ENCODE results near the gene FTO.

The FTO gene

GRCh38 chr16:53732296-53732929 is 28.5 kb downstream of the FTO start:
- Mint-ChIP-seq H3K27ac (no peak overlapping the region), H3K27me3 (no peaks in the 10 kb centered on the region), H3K9me3 (peaks cover 4% of the 10 kb centered on the region), H3K36me3 (peaks cover 6% of the 10 kb centered on the region), H3K4me3 (no peak overlapping the region), H3K4me1 (peaks cover 54% of the 10 kb centered on the region)

DNA sequence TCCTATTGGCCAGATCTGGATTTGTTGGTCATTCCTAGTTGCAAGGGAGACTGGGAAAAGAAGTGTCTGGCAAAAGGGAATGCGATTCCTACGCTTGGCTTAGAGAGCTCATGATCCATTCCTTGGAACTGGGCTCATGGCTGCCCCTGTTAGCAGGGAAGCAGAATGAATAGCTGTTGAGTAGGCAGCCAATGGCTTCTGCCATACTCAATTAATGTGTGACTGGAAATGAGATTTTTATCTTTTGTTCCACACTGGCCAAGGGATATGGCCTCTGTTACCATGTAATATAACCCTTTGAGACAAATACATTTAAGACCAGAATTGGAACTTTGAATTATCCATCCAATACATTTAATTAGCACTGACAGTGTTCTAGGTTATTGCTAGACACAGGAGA is 31.0 kb downstream of the FTO start:
- no peak overlapping the region for H3K27ac Mint-ChIP-seq
- H3K9me3 Mint-ChIP-seq, result no peaks in the 10 kb centered on the region
- H3K27me3 Mint-ChIP-seq, result no peaks in the 10 kb centered on the region
- no peak overlapping the region for H3K4me3 Mint-ChIP-seq
- peaks cover 49% of the 10 kb centered on the region for H3K4me1 Mint-ChIP-seq
- H3K36me3 Mint-ChIP-seq, result no peaks in the 10 kb centered on the region

- Mint-ChIP-seq H3K4me3 (no peak overlapping the region), H3K27ac (no peak overlapping the region), H3K4me1 (peaks cover 47% of the 10 kb centered on the region), H3K9me3 (no peaks in the 10 kb centered on the region), H3K27me3 (no peaks in the 10 kb centered on the region), H3K36me3 (no peaks in the 10 kb centered on the region)
Observed at GRCh38 chr16:53736297-53736696, 32.3 kb downstream of the FTO start.

DNA sequence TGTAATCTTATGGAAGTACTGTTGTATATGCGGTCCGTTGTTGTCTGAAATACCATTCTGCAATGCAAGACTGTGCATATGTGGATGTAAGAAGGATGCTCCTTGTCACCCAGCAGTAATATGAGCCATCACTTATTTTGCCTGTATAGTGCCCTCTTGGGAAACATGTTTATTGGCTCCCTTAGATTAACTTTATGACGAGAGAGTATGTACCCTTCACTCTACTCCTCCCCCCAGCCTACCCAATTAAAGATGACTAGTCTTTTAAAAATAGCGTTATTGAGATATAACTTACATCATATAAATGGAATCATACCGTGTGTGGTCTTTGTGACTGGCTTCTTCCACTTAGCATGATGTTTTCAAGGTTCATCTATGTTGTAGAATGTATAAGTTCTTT is 33.6 kb downstream of the FTO start:
- H3K9me3 Mint-ChIP-seq, result no peaks in the 10 kb centered on the region
- no peaks in the 10 kb centered on the region for H3K27me3 Mint-ChIP-seq
- no peak overlapping the region for H3K27ac Mint-ChIP-seq
- H3K36me3 Mint-ChIP-seq, result no peaks in the 10 kb centered on the region
- H3K4me3 Mint-ChIP-seq, result no peak overlapping the region
- peaks cover 46% of the 10 kb centered on the region for H3K4me1 Mint-ChIP-seq

DNA sequence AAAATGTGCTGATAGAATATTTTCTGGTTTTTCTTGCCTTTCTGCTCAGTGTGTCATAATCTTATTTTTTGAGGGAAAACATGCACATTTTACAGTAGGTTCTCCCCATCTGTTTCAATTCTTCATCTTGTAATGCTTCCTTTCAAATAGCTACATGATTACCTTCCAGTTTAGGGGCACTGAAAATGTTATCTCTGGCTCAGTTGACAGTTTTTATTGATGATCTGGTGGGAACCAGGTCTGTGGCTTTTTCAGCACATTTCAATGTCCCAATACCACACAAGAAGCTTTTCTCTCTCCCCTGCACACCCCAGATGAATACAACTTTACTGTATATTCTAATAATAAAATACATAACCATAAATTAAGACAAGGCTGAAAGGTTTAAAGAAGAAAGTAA is 36.5 kb downstream of the FTO start:
- no peaks in the 10 kb centered on the region for H3K36me3 Mint-ChIP-seq
- H3K9me3 Mint-ChIP-seq, result no peaks in the 10 kb centered on the region
- H3K4me1 Mint-ChIP-seq, result peaks cover 53% of the 10 kb centered on the region
- H3K27me3 Mint-ChIP-seq, result no peaks in the 10 kb centered on the region
- H3K27ac Mint-ChIP-seq, result no peak overlapping the region
- H3K4me3 Mint-ChIP-seq, result no peak overlapping the region

DNA sequence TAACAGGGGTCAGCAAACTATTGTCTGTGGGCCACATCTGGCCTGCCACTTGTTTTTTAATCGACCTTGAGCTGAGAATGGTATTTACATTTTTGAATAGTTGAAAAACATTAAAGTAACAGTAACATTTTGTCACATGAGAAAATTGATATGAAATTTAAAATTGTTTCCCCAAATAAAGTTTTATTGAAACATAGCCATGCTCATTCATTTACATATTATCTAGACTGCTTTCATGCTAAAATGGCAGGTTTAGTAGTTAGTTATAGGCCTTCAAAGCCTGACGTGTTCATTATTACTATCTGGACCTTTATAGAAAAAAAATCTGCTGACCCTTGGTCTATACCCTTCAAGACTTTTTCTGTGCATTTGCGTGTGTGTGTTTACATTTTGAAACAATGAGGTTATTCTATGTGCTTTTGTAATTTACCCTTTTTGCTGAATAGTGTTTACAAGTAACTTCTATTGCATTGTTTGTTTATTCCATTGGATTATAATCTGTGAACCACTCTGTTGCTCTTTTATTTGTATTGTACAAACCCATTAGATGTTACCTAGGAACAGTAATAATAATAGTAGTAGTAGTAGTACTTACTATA is 37.1 kb downstream of the FTO start:
- peaks cover 54% of the 10 kb centered on the region for H3K4me1 Mint-ChIP-seq
- H3K4me3 Mint-ChIP-seq, result no peak overlapping the region
- no peaks in the 10 kb centered on the region for H3K9me3 Mint-ChIP-seq
- no peak overlapping the region for H3K27ac Mint-ChIP-seq
- H3K27me3 Mint-ChIP-seq, result no peaks in the 10 kb centered on the region
- no peaks in the 10 kb centered on the region for H3K36me3 Mint-ChIP-seq

DNA sequence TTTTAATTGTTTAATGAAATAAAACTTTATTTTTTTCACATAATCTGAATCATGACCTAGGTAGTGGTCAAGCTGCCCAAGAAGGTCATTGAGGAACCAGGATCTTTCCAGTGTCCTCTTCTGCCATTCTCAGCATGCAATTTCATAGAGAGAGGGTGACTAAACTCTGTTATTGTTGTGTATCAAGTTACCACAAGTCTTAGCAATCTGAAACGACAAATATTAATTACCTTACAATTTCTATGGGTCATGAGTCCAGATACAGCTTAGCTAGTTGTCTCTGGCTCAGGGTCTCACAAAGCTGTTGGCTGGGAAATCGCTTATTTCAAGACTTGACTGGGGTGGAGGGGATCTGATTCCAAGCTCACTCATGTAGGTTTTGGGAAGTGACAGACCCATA is 37.6 kb downstream of the FTO start:
- Mint-ChIP-seq H3K9me3 (no peaks in the 10 kb centered on the region), H3K36me3 (no peaks in the 10 kb centered on the region), H3K27ac (no peak overlapping the region), H3K4me3 (no peak overlapping the region), H3K4me1 (peaks cover 52% of the 10 kb centered on the region), H3K27me3 (no peaks in the 10 kb centered on the region)

DNA sequence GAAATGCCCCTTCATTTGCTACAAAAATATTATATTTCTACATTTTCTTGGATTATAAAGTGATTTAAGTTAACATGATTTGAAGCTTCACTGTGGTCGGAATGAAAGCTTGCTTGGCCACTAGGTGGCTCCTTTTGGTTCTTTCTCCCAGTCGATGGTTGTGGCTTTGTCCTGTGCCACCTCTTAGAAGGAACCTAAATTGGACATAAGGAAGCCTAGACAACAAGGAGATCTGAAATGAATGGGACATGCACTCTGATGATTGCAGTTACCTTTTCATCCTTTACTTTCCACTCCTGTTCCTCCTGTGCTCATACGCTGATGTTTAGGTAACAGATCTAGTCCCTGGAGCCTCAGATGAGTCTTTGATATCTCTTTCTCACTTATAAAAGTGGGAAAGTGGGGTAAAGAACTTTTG is 39.2 kb downstream of the FTO start:
- H3K27me3 Mint-ChIP-seq, result no peaks in the 10 kb centered on the region
- H3K4me1 Mint-ChIP-seq, result peaks cover 60% of the 10 kb centered on the region
- no peak overlapping the region for H3K4me3 Mint-ChIP-seq
- H3K9me3 Mint-ChIP-seq, result peaks cover 9% of the 10 kb centered on the region
- H3K36me3 Mint-ChIP-seq, result peaks cover 12% of the 10 kb centered on the region
- peak overlapping the region; percentile 15 for H3K27ac Mint-ChIP-seq

- peak overlapping the region; percentile 1 for H3K27ac Mint-ChIP-seq
Observed at GRCh38 chr16:53744449-53744848, 40.5 kb downstream of the FTO start.

DNA sequence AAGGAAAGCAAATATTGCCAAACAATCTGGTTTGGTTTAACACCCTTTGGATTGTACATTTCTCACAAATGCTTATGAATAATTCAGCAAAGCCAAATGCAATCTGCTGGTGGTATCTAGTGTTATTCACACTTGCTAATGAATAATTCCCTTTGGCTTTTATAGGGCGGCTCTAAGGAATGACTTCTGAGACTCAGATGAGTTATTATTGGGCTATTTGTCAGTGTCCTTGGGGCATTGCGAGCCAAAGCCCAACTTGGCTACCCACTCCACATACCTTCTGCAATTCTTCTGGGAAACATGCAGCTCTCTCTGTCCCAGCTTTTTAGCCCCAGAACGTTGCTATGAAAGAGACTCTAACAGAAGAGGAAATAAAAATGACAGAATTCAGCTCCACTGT is 41.1 kb downstream of the FTO start:
- Mint-ChIP-seq H3K36me3 (peaks cover 14% of the 10 kb centered on the region), H3K4me3 (peak overlapping the region; percentile 19), H3K27me3 (no peaks in the 10 kb centered on the region), H3K9me3 (peaks cover 9% of the 10 kb centered on the region), H3K4me1 (peaks cover 51% of the 10 kb centered on the region), H3K27ac (no peak overlapping the region)

More at GRCh38 chr16:53744449-53744848, 40.5 kb downstream of the FTO start:
- H3K4me1 Mint-ChIP-seq, result peaks cover 57% of the 10 kb centered on the region
- peaks cover 9% of the 10 kb centered on the region for H3K9me3 Mint-ChIP-seq
- peak overlapping the region; percentile 43 for H3K4me3 Mint-ChIP-seq
- no peaks in the 10 kb centered on the region for H3K27me3 Mint-ChIP-seq
- peaks cover 12% of the 10 kb centered on the region for H3K36me3 Mint-ChIP-seq

DNA sequence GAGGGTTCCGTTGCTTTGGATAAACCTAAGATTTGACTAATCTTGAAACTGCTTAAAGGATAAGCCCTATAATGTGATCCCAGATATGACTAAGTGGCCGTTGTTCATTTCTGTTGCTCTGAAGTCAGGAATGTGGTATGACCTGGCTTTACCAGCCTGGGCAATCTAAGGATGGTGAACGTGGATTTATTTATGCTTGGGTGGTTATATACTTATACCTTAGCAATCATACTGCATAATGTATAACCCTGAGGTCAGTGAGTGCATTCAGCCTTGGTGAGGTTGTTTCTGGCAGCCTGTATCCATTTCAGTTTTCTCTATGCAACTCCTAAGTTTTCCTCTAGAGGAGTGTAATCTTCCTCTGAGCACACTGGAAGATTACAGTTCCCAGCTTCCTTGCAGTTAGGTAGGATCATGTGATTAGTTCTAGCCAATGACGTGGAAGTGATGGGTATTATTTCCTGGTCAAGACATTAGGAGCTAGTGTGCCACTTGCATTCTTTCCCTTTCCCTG is 41.9 kb downstream of the FTO start:
- Mint-ChIP-seq H3K4me1 (peaks cover 53% of the 10 kb centered on the region), H3K27me3 (no peaks in the 10 kb centered on the region), H3K9me3 (peaks cover 9% of the 10 kb centered on the region), H3K4me3 (peak overlapping the region; percentile 15), H3K27ac (no peak overlapping the region), H3K36me3 (peaks cover 14% of the 10 kb centered on the region)

DNA sequence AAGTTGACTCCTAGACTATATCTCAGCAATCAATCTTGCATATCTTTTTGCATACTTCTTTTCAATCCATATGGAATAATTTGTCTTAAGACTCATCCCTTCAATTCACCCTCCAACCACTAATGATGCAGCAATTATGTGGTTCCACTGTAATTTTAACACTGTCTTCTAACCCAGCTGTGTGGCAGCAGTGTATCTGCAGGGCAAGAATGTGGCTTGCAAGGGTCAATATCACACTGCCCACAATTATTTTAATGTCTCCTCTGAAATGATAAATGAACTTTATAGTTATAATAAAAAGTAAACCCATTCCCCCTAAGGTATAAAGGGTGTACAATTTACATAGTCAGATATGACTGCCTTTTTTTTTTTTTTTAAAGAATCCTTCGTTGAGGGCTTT is 48.6 kb downstream of the FTO start:
- Mint-ChIP-seq H3K4me1 (peaks cover 34% of the 10 kb centered on the region), H3K27ac (no peak overlapping the region), H3K27me3 (no peaks in the 10 kb centered on the region), H3K9me3 (peaks cover 5% of the 10 kb centered on the region), H3K4me3 (no peak overlapping the region), H3K36me3 (peaks cover 7% of the 10 kb centered on the region)

DNA sequence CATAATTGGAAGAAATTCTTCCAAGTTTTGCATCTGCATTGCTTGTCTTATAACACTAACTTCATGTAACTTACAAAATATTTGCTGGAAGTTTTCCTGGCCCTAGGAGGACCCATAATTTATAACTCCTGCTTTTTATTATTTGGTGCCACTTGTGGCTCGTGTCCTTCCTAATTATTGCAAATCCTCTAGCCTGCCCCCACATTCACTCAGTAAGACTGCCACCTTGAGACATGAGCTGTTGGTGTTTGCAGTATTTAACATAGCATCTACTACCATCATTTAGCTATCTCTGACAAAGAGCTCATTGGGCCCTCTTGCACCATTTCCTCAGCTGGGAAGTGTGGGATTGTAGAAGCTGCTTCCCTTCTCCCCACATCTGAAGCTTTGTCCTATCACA is 49.5 kb downstream of the FTO start:
- Mint-ChIP-seq H3K9me3 (no peaks in the 10 kb centered on the region), H3K4me3 (no peak overlapping the region), H3K27ac (no peak overlapping the region), H3K36me3 (peaks cover 2% of the 10 kb centered on the region), H3K4me1 (peaks cover 32% of the 10 kb centered on the region), H3K27me3 (no peaks in the 10 kb centered on the region)

GRCh38 chr16:53755026-53755910 is 51.3 kb downstream of the FTO start:
- H3K4me1 Mint-ChIP-seq, result peaks cover 36% of the 10 kb centered on the region
- H3K36me3 Mint-ChIP-seq, result peaks cover 5% of the 10 kb centered on the region
- no peaks in the 10 kb centered on the region for H3K9me3 Mint-ChIP-seq
- H3K27me3 Mint-ChIP-seq, result no peaks in the 10 kb centered on the region
- no peak overlapping the region for H3K4me3 Mint-ChIP-seq
- H3K27ac Mint-ChIP-seq, result no peak overlapping the region

GRCh38 chr16:53756275-53756996 is 52.5 kb downstream of the FTO start:
- Mint-ChIP-seq H3K9me3 (no peaks in the 10 kb centered on the region), H3K36me3 (peaks cover 8% of the 10 kb centered on the region), H3K4me1 (peaks cover 36% of the 10 kb centered on the region), H3K4me3 (no peak overlapping the region), H3K27me3 (no peaks in the 10 kb centered on the region), H3K27ac (no peak overlapping the region)

All from activated naive CD4-positive, alpha-beta T cell treated with anti-CD3 and anti-CD28 coated beads, Interleukin-2, amount 50 U/mL, for 24 hours (primary cell).